ENCODE measurements around the gene MCOLN1. TPM values are rescaled to one million over a fixed set of nuclear protein-coding genes. Genes with fewer than 3 reads are reported as not detected.
"Not testable (repeated sequence)": the region's sequence is repeated elsewhere in the genome, so short reads cannot be mapped to it uniquely, and the experiment has no call there.

The MCOLN1 gene
- total RNA-seq, 1 experiment from 2014 or later = 10.2 TPM

DNA sequence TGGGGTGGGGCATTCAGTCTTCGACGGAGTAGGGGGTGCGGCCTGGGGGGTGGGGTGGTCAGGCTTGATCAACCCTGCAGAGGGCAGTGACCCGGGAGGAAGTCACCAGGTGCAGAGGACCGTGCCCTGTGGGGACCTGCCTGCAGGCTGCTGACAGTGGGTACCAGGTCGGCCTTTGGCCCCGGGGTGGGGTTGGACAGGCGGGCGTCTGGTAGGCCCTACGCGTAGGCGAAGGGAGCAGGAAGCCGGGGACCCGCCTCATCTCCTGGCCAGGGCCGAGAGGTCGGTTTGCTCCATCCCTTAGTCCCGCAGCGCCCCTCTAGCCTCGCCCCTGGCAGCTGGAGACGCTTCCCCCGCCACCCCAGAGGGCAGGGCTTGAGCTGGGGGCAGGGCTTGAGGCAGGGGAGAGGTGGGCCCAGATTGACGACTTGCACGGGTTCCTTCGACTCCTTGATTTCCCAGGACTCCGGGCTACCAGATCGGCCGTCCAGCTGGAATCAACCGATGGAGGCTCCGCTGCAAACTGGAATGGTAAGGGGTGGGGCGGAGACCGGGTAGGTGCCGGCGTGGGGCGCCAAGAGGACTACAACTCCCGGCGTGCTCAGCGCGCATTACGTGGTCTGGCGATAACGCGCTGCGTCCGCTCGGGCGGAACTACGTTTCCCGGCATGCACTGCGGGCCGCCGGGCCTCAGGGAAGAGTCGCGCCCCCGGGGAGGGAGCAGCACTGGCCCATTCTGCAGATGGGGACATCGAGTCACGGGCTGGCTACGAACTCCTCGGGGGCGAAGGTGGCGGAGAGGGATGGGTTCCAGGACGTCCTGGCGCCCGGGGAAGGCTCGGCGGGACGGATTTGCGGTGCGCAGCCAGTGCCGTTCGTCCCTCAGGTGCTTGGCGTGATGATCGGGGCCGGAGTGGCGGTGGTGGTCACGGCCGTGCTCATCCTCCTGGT is 12.9 kb downstream of the MCOLN1 start, which contains the start of gene PNPLA6:
TSS of gene PNPLA6 (plus strand) at position 671 of the 951 bp plus-strand sequence. CDS start at position 743, 72 bp downstream.
- Histone ChIP-seq H3K9me3 (ENCODE audit: low read length) (no peaks in the 10 kb centered on the region), H3F3A (ENCODE audit: low read length, unreplicated experiment) (no peaks in the 10 kb centered on the region), H2AFZ (ENCODE audit: low read length) (peak within 1 kb of the TSS; percentile 99), H3K4me2 (ENCODE audit: low read length) (peak within 1 kb of the TSS; percentile 96), H4K20me1 (ENCODE audit: low read length) (no peaks in the 10 kb centered on the region), H3K27me3 (ENCODE audit: low read length) (no peaks in the 10 kb centered on the region), H3K27ac (ENCODE audit: low read length) (peak within 1 kb of the TSS; percentile 24; the same call in 1 of the 2 replicates), H3K36me3 (ENCODE audit: low read depth, low read length) (peaks cover 10% of the 10 kb centered on the region; the same call in 1 of the 2 replicates), H3K9me2 (replicated peaks; ENCODE audit: low read length) (no peaks in the 10 kb centered on the region), H3K4me3 (ENCODE audit: low read length) (peak within 1 kb of the TSS; percentile 98), H3K9ac (ENCODE audit: low read length) (peak within 1 kb of the TSS; percentile 78), H3K4me1 (ENCODE audit: insufficient read depth, low read length) (peaks cover 10% of the 10 kb centered on the region), H3K79me2 (ENCODE audit: low read length) (peaks cover 9% of the 10 kb centered on the region)
- intact Hi-C loops (cut with micrococcal nuclease) = loop anchor here (2.0 to 10.0 kb wide), 3 partner anchors 47 to 1851 kb away; partner anchors contain the start of genes HSD11B1L, MICOS13 and PEX11G
- POLR2A ChIA-PET (ENCODE audit: unreplicated experiment) = interaction anchor here (0.6 kb wide), 1 partner anchor 261 kb away, joined by 3 read pairs; no protein-coding TSS in a partner anchor
- DNase-seq (peak; percentile 98), ATAC-seq (peak; percentile 72)
- BruUV-seq (replicated peaks) = no TSS peak
- TF ChIP-seq, protein P1, sequence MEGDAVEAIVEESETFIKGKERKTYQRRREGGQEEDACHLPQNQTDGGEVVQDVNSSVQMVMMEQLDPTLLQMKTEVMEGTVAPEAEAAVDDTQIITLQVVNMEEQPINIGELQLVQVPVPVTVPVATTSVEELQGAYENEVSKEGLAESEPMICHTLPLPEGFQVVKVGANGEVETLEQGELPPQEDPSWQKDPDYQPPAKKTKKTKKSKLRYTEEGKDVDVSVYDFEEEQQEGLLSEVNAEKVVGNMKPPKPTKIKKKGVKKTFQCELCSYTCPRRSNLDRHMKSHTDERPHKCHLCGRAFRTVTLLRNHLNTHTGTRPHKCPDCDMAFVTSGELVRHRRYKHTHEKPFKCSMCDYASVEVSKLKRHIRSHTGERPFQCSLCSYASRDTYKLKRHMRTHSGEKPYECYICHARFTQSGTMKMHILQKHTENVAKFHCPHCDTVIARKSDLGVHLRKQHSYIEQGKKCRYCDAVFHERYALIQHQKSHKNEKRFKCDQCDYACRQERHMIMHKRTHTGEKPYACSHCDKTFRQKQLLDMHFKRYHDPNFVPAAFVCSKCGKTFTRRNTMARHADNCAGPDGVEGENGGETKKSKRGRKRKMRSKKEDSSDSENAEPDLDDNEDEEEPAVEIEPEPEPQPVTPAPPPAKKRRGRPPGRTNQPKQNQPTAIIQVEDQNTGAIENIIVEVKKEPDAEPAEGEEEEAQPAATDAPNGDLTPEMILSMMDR (conservative IDR thresholded peaks at IDR 0.05; ENCODE audit: low read depth, low read length) = no peak
- TF ChIP-seq EZH2phosphoT487 (IDR thresholded peaks at IDR 0.05; ENCODE audit: borderline replicate concordance, low read length) (no peak), EZH2 (IDR thresholded peaks at IDR 0.05; ENCODE audit: low read length, unreplicated experiment) (no peak)
- CTCF ChIA-PET = no interaction called here

DNA sequence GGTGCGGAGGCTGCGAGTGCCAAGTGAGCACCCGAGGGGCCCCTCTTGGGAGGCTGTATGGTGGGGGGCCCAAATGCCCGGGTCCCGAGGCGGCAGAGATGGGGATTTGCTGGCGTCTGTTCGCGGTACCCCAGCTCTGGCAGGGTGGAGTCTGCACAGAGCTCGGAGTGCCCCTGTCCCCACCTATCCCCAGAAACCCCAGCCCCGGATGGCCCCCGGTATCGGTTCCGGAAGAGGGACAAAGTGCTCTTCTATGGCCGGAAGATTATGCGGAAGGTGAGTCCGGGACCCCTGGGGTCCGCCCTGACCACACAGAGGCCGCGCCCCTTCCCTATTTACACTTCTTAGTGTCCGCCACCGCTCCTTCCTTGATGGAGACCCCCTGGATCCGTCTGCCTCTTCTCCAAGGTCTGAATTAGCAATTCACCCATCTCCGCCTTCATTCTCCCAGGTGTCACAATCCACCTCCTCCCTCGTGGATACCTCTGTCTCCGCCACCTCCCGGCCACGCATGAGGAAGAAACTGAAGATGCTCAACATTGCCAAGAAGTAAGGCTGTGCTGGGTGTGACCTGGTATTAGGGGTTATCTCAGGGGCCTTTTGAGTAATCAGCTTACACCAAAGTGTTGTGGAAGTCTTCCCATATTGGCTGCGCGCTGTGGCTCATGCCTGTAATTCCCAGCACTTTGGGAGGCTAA is 13.7 kb downstream of the MCOLN1 start:
- peaks cover 16% of the 10 kb centered on the region for H3K36me3 ChIP-seq (ENCODE audit: low read depth, low read length)
- TF ChIP-seq EZH2 (IDR thresholded peaks at IDR 0.05; ENCODE audit: low read length, unreplicated experiment) (no peak), EZH2phosphoT487 (IDR thresholded peaks at IDR 0.05; ENCODE audit: borderline replicate concordance, low read length) (no peak)
- TF ChIP-seq, protein P1 (conservative IDR thresholded peaks at IDR 0.05; ENCODE audit: low read depth, low read length) = no peak
- no peak for ATAC-seq
- ChIA-PET POLR2A (ENCODE audit: unreplicated experiment) (no interaction called here), CTCF (no interaction called here)
- peak overlapping the region; percentile 99 for H2AFZ ChIP-seq (ENCODE audit: low read length)
- H4K20me1 ChIP-seq (ENCODE audit: low read length) = no peaks in the 10 kb centered on the region
- H3K9me2 ChIP-seq (replicated peaks; ENCODE audit: low read length) = no peaks in the 10 kb centered on the region
- H3F3A ChIP-seq (ENCODE audit: low read length, unreplicated experiment) = no peaks in the 10 kb centered on the region
- no peaks in the 10 kb centered on the region for H3K9me3 ChIP-seq (ENCODE audit: low read length)
- H3K79me2 ChIP-seq (ENCODE audit: low read length) = peaks cover 9% of the 10 kb centered on the region
- intact Hi-C loops (cut with micrococcal nuclease) = loop anchor here (2.0 to 10.0 kb wide), 3 partner anchors 47 to 1851 kb away; partner anchors contain the start of genes HSD11B1L, MICOS13 and PEX11G
- DNase-seq = no peak
- H3K4me2 ChIP-seq (ENCODE audit: low read length) = peak overlapping the region; percentile 96
- no peaks in the 10 kb centered on the region for H3K27me3 ChIP-seq (ENCODE audit: low read length)
- H3K27ac ChIP-seq (ENCODE audit: low read length) = no peak overlapping the region
- peak overlapping the region; percentile 78 for H3K9ac ChIP-seq (ENCODE audit: low read length)
- H3K4me1 ChIP-seq (ENCODE audit: insufficient read depth, low read length) = peaks cover 10% of the 10 kb centered on the region
- no TSS peak for BruUV-seq (replicated peaks)
- H3K4me3 ChIP-seq (ENCODE audit: low read length) = peak overlapping the region; percentile 98

DNA sequence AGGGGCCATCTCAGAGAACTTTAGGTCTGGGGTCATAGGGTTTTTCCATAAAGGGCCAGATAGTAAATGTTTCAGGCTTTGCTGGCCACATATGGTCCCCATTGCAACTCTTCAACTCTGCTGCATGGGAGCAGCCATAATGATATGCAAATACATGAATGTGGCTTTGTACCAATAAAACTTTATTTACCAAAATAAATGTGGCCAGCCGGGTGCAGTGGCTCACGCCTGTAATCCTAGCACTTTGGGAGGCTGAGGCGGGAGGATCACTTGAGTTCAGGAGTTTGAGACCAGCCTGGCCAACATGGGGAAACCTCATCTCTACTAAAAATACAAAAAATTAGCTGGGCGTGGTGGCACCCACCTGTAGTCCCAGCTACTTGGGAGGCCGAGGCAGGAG is 16.6 kb downstream of the MCOLN1 start:
- not testable (repeated sequence) for DNase-seq
- H3K36me3 ChIP-seq (ENCODE audit: low read depth, low read length) = peaks cover 38% of the 10 kb centered on the region

More for the DNA sequence above, 16.6 kb downstream of the MCOLN1 start:
- H3K4me3 ChIP-seq (ENCODE audit: low read length); H3F3A ChIP-seq (ENCODE audit: low read length, unreplicated experiment); POLR2A ChIA-PET (ENCODE audit: unreplicated experiment); CTCF ChIA-PET; H3K9me2 ChIP-seq (replicated peaks; ENCODE audit: low read length); H3K27ac ChIP-seq (ENCODE audit: low read length); H2AFZ ChIP-seq (ENCODE audit: low read length); ATAC-seq; H3K9me3 ChIP-seq (ENCODE audit: low read length); H3K9ac ChIP-seq (ENCODE audit: low read length); H3K79me2 ChIP-seq (ENCODE audit: low read length); BruUV-seq (replicated peaks); H3K27me3 ChIP-seq (ENCODE audit: low read length); H3K4me1 ChIP-seq (ENCODE audit: insufficient read depth, low read length); H3K4me2 ChIP-seq (ENCODE audit: low read length); H4K20me1 ChIP-seq (ENCODE audit: low read length): not testable (repeated sequence)
- intact Hi-C loops (cut with micrococcal nuclease) = loop anchor here (10.0 kb wide), 1 partner anchor 1854 kb away; the partner anchor contains the start of genes HSD11B1L and MICOS13

All from PC-3 (cell line).